GM19463 (cell line): ENCODE measurements around the gene VASN.

ENCODE experiments used
- ATAC-seq: cut with Tn5 transposase; IDR thresholded peaks from one replicate; pipeline ENCODE4 v1.9.1; 2021; ENCODE audit warnings: mild to moderate bottlenecking, moderate library complexity; ENCODE audit not compliant: unreplicated experiment

The VASN gene

GRCh38 chr16:4401094-4401501 is 29.4 kb downstream of the VASN start:
- ATAC-seq: no peak

DNA sequence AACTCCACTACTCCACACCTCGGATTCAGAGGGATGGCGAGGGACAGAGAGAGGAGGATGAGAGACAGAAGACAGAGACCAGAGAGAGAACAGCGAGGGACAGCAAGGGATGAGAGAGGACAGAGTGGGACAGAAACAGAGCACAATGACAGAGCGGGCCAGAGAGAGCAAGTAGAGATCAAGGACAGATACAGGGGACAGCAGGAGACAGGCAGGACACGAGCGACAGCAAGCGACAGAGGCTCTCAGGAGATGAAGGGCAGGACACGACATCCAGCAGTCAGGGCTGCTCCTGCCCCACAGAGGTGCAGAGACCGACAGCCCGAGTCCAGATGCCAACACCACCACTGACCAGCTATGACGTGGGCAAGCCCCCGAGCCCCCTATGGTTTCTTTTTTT is 29.9 kb downstream of the VASN start:
- no peak for ATAC-seq

GRCh38 chr16:4402439-4403132 is 30.9 kb downstream of the VASN start:
- ATAC-seq: no peak

GRCh38 chr16:4403133-4403949 is 31.7 kb downstream of the VASN start:
- ATAC-seq: no peak

DNA sequence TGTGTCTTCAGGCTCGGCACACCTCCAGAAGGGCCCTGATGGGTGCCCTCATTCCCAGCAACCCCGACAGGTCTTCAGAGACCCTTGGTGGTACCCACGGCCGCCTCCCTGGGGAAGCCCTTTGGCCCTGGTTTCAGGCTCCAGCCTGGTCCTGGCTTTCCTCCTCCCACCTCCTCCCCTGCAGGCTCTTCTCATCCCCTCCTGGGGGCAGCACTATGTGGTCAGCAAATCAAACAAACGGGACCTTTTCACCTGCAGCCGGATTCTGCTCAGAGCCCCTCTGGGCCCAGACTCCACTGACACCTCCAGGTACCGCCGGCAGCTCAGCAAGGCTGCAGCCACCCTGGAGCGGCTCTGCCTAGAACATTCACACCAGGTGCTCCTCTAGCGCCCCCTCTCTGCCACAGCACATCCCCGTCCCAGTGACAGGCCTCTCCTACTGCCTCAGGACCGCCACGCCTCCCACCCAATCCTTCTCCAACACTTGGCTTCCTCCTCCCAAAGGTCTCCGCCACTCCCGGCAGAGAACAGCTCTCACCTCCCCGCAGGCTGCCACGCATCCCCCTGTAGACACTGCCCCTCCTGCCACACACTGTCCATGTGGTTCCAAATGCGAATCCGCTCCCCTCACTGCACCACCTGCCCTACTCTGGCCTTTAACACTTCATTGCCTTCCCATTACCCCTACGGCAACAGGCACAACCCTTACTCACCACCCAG is 32.8 kb downstream of the VASN start:
- ATAC-seq: no peak

GRCh38 chr16:4404967-4405696 is 33.5 kb downstream of the VASN start:
- ATAC-seq: no peak

- no peak for ATAC-seq
These were observed 36.1 kb downstream of the VASN start for GRCh38 chr16:4407543-4408322.

DNA sequence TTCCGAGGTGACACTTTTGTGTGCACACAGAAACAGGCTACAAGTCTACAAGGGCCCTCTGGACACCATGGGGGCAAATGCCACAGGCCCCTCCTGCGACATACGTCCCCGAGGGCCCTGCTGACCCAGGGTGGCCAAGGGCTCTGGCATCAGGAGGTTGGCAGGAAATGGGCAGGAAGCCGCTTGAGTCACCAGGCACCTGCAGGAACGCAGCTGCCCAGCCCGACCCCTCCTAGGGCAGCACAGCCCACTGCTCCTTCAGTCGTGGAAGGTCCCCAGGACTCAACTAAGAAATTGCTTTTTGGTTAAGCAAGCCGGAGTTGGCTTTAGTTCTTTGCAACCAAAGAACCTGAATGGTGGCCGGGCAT is 36.7 kb downstream of the VASN start:
- no peak for ATAC-seq

DNA sequence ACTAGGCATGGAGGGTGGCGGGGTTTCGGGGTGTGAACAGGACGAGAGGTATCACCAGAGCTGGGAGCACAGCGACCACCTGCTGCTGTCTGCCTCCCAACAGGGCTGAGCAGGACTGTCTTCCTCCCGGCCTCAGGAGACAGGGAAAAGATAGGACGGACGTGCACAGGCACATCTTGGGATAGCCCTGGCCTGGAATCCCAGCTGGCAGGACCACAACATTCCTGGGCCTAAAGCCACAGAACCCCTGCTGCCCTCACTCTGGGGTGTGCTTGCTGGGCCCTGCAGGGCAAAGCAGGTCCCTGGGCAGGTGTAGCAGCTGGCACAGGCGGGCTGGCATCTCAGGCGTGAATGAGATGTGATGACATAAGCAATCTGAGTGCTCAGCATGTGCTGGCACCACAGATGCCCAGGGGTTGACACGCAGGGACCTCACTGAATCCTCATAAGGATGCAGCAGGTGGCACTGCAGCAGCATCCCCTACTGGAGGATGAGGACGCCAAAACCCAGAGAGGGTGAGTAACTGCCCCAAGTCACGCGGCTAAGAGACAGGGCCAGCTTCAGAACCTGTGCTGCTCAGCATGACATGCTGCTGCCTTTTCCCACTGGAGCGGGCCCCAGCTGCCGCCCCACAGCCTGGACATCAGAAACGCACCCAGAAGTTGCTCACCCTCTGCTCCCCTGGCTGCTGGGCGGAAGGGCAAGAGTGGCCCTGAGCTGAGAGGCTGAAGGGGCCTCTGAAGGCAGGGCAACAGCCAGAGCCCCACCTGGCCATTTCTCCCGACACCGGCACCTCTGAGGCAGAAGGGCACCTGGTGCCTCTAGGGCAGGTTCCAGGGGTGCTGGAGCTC is 37.7 kb downstream of the VASN start:
- ATAC-seq: no peak

GRCh38 chr16:4410335-4411075 is 38.9 kb downstream of the VASN start:
- ATAC-seq: no peak

- no peak for ATAC-seq
These were observed 40.0 kb downstream of the VASN start for GRCh38 chr16:4411684-4412083.

- no peak for ATAC-seq
These were observed 40.5 kb downstream of the VASN start for GRCh38 chr16:4412159-4412558.

- no peak for ATAC-seq
These were observed 41.2 kb downstream of the VASN start for GRCh38 chr16:4412854-4413253.

DNA sequence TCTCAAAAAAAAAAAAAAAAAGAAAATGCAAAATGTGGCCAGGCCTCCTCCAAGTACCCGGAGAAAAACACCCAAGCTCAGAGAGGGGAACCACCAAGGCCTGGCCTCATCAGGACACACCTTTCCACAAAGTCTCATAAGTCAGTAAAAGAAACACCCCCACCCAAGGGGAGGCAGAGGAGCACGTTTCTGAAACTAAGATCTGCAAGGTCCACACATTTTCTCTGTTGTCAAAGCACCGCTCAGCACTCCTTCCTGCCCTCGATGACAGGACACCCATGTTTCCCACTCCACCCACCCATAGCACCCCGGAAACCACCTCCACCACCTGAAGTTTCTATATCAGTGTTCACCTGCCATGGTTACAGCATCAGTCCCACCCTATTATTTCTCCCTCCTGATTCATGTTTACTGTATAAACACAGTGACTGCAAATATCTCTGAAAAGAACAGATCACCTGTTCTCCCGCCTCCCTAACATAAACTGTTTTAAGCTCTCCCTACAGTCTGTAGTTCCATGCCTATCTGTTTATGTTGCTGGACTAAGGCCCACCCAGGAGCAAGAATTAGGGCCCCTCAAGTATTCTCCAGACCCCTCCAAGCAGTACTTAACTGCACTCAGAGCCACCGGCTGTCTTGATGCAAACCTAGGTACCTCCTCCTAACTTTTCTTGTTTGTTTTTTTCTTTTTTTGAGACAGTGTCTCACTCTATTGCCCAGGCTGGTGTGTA is 42.7 kb downstream of the VASN start:
- ATAC-seq: peak; percentile 57

GRCh38 chr16:4415538-4416199 is 44.0 kb downstream of the VASN start:
- no peak for ATAC-seq

DNA sequence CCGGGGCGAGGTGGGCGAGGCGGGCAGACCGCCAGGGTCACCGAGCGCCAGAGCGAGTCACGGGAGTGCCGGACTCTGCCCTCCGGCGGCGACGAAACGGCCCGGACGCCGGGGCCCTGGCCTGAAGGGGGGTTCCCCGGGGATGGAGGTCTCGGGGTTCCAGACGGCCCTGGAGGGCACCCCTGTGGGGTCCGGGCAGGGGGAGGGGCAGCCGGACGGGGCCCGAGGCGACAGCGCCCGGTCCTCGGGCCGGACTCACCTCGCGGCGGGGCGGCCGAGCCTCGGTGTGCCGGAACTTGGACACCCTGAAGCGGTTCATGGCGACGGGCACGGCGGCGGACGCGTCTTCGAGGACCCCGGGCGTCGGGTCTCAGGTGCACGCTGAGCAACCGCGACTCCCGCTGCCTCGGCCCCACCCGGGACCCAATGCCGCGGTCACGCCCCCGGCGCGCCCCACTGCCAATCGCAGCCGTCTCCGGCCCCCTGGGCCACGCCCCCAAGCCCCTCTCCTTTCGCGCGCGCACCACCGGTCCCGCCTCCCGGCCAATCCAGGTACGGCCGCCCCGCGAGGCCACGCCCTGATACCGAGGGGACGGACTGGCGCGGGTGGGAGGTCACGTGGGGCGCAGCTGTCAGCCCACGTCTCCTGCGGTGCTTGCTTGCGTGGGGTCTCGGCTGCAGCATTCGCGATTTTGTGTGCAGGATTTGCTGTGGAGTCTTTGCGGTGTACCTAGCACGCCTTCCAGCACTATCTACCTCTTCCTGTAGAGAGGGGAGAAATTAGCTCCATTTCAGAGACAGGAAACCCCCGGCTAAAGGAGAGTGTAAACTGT is 44.8 kb downstream of the VASN start, which contains the start of gene CORO7:
TSS of gene CORO7 (minus strand) at position 397 of the 833 bp plus-strand sequence. CDS start at position 319, 78 bp downstream.
- peak; percentile 75 for ATAC-seq
